Measurements from ENCODE around the gene CHADL.

- TF ChIP-seq POLR2A (IDR thresholded peaks at IDR 0.05; ENCODE audit: low read depth, low read length) (no peak), SPI1 (IDR thresholded peaks at IDR 0.05; ENCODE audit: low read depth, low read length) (no peak), POLR2AphosphoS5 (IDR thresholded peaks at IDR 0.05; ENCODE audit: low read depth, low read length) (no peak), TAF1 (IDR thresholded peaks at IDR 0.05; ENCODE audit: low read depth, low read length) (no peak), PAX5 (IDR thresholded peaks at IDR 0.05; ENCODE audit: insufficient read depth, low read length, severe bottlenecking) (no peak)
Observed at GRCh38 chr22:41201141-41201540, 39.6 kb downstream of the CHADL start.
